GM06990 (cell line): ENCODE data around the gene CASS4.
A peak's percentile ranks its signal among the peaks of the same experiment; 100 is the strongest.

Source experiments
- DNase-seq: peaks from one replicate; pipeline ENCODE4 v3.0.0-alpha.2; 2011; ENCODE audit not compliant: insufficient read length; ENCODE audit errors: extremely low read depth
- H3K27me3 ChIP-seq: replicated peaks from 2 replicates; pipeline ENCODE4 v1.6.0; 2011; ENCODE audit warnings: low read length; ENCODE audit not compliant: control insufficient read depth, insufficient read depth
- H3K36me3 ChIP-seq: 2 replicates; pipeline ENCODE4 v1.5.1; 2011; ENCODE audit warnings: low read length; ENCODE audit not compliant: control insufficient read depth, insufficient read depth
- H3K4me3 ChIP-seq: replicated peaks from 2 replicates; pipeline ENCODE4 v1.5.1; 2011; ENCODE audit warnings: low read depth, mild to moderate bottlenecking, control low read depth, low read length
- TF ChIP-seq, protein P1 (sequence below): IDR thresholded peaks from 2 replicates; pipeline ENCODE4 v1.5.1; 2011; ENCODE audit warnings: low read length, control low read depth, mild to moderate bottlenecking, inconsistent platforms; ENCODE audit not compliant: insufficient read depth, poor library complexity, severe bottlenecking

Gene CASS4

DNA sequence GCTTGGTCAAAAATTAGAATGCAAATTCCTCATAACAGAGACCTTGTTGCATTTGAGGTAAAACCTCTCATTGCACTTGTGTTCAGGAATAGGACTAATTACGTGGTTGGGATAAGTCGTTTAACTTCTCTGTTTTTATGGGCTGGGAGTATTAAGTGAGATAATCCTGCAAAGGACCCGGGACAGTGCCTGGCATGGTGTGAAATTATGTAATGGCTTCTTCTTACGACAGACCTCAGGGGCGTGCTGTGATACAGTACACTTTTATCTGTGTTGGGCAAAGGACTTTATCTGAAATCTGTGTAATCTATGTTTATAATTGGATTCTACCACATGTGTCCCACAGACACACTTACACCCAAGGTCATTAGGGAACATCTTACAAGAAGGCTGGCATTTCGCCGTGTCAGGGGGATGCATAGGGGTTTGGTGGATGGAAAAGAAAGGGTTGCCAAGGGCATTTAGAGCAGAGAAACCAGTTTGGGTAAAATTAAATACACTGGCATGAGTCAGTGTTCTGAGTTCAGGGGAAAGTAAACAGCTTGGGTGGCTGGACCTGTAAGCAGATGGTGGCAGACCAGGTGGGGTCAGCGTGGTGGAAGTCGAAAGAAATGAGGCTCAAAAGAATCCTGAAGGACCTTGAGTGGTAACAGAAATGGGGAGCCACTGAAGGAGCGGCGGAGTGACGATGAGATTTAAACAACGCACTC, 39.2 kb downstream of the CASS4 start:
- H3K36me3 ChIP-seq, result no peaks in the 10 kb centered on the region
- H3K4me3 ChIP-seq, result no peak overlapping the region
- no peaks in the 10 kb centered on the region for H3K27me3 ChIP-seq
- no peak for DNase-seq
- TF ChIP-seq, protein P1, sequence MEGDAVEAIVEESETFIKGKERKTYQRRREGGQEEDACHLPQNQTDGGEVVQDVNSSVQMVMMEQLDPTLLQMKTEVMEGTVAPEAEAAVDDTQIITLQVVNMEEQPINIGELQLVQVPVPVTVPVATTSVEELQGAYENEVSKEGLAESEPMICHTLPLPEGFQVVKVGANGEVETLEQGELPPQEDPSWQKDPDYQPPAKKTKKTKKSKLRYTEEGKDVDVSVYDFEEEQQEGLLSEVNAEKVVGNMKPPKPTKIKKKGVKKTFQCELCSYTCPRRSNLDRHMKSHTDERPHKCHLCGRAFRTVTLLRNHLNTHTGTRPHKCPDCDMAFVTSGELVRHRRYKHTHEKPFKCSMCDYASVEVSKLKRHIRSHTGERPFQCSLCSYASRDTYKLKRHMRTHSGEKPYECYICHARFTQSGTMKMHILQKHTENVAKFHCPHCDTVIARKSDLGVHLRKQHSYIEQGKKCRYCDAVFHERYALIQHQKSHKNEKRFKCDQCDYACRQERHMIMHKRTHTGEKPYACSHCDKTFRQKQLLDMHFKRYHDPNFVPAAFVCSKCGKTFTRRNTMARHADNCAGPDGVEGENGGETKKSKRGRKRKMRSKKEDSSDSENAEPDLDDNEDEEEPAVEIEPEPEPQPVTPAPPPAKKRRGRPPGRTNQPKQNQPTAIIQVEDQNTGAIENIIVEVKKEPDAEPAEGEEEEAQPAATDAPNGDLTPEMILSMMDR, result no peak

DNA sequence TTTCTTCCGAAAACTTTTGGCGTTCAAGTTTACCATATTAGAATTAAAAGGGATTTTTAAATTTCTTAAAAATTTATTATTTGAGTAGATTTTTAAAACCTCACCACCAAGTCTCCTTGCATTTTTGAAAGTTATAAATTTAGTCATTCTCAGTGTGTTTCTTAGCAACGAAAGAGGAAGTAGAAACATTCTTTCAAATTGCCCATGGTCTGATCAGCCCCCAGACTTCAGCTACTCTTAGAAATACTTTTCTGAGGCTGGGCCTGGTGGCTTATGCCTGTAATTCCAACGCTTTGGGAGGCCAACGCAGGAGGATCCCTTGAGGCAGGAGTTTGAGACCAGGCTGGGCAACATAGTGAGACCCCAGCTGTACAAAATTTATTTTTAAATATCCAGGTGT, 41.3 kb downstream of the CASS4 start:
- TF ChIP-seq, protein P1, result no peak
- H3K27me3 ChIP-seq, result no peaks in the 10 kb centered on the region
- peak; percentile 29 for DNase-seq
- no peak overlapping the region for H3K4me3 ChIP-seq
- no peaks in the 10 kb centered on the region for H3K36me3 ChIP-seq

DNA sequence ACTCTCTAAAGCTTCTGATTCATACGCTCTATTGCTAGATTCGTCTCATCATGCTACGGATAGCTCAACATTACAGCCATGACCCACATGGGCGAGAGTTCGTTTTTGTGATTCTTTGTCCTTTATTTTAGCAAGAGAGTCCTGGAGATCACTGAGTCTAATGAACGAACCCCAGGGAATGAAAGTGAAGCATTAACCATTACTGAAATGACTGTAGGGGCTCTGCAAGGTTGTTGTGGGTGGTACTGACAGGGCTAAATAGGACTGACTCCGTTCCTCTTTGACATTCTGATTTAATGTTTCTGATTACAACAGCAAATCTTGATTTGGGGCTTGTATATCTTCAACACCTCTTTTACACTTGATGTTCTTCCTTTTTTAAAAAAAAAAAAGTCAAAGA, 42.7 kb downstream of the CASS4 start:
- Histone ChIP-seq H3K36me3 (no peaks in the 10 kb centered on the region), H3K4me3 (no peak overlapping the region)
- DNase-seq, result no peak

DNA sequence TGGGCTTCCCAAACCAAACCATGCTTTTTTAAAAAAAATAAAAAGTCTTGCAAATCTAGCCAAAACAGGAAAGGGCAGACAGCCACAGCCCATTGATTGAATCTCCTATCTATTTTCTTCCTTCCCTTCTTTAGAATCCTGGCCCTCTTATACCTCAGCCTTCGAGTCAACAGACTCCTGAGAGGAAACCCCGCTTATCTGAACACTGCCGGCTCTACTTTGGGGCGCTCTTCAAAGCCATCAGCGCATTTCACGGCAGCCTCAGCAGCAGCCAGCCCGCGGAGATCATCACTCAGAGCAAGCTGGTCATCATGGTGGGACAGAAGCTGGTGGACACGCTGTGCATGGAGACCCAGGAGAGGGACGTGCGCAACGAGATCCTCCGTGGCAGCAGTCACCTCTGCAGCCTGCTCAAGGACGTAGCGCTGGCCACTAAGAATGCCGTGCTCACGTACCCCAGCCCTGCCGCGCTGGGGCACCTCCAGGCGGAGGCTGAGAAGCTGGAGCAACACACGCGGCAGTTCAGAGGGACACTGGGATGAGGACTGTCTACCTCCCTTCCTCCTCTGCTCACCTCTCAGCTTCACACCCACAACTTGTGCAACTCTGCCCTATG, 46.3 kb downstream of the CASS4 start:
- Histone ChIP-seq H3K27me3 (no peaks in the 10 kb centered on the region), H3K4me3 (no peak overlapping the region), H3K36me3 (no peaks in the 10 kb centered on the region)
- DNase-seq, result no peak
- TF ChIP-seq, protein P1, result no peak

More for the DNA sequence above, 42.7 kb downstream of the CASS4 start:
- H3K27me3 ChIP-seq, result no peaks in the 10 kb centered on the region
- TF ChIP-seq, protein P1, result no peak

DNA sequence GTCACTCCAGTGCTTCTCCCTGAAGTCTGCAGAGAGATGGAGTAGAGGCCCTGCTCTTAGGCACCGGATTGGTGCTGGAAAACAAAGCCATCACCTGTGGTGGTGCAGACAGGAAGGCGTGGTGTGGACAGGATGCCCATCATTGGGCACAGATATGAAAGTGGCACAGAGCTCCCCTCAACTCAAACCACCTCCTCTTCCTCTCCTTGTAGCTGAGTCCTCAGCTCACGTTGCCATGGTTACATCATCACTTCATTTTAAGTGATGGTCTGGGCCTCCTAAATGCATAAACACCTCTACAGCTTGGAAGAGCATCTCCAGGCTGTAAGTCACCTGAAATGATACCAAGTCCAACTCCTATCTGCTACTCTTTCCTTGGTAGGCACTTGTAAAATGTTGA, 48.4 kb downstream of the CASS4 start:
- Histone ChIP-seq H3K36me3 (no peaks in the 10 kb centered on the region), H3K4me3 (no peak overlapping the region), H3K27me3 (no peaks in the 10 kb centered on the region)
- no peak for DNase-seq
- TF ChIP-seq, protein P1, result no peak
